ENCODE data around the gene DNAAF8.

GRCh38 chr16:4787068-4787467 is 52.7 kb downstream of the DNAAF8 start:
- TF ChIP-seq CTCF (IDR thresholded peaks at IDR 0.05) (no peak), ZFP36 (IDR thresholded peaks at IDR 0.05; ENCODE audit: borderline replicate concordance, partially characterized antibody) (no peak), EHMT2 (IDR thresholded peaks at IDR 0.05; ENCODE audit: low read depth) (no peak), ESRRA (IDR thresholded peaks at IDR 0.05; ENCODE audit: borderline replicate concordance, low read length) (no peak), E2F6 (IDR thresholded peaks at IDR 0.05; ENCODE audit: borderline replicate concordance, low read depth) (no peak), EP300 (IDR thresholded peaks at IDR 0.05) (no peak), POLR2A (IDR thresholded peaks at IDR 0.05; ENCODE audit: low read length) (no peak), FOSL2 (IDR thresholded peaks at IDR 0.05) (no peak), FOSL2 (CRISPR knock-in tag; IDR thresholded peaks at IDR 0.05) (no peak)

Measured in A549 (cell line).